ENCODE measurements around the gene MAP3K12. TPM values are rescaled to one million over a fixed set of nuclear protein-coding genes. Genes with fewer than 3 reads are reported as not detected.

The MAP3K12 gene
- polyA plus RNA-seq, 1 donor (not counting 4 experiments of a cell fraction or from before 2014, with no cell fraction given), result 13.4 TPM

DNA sequence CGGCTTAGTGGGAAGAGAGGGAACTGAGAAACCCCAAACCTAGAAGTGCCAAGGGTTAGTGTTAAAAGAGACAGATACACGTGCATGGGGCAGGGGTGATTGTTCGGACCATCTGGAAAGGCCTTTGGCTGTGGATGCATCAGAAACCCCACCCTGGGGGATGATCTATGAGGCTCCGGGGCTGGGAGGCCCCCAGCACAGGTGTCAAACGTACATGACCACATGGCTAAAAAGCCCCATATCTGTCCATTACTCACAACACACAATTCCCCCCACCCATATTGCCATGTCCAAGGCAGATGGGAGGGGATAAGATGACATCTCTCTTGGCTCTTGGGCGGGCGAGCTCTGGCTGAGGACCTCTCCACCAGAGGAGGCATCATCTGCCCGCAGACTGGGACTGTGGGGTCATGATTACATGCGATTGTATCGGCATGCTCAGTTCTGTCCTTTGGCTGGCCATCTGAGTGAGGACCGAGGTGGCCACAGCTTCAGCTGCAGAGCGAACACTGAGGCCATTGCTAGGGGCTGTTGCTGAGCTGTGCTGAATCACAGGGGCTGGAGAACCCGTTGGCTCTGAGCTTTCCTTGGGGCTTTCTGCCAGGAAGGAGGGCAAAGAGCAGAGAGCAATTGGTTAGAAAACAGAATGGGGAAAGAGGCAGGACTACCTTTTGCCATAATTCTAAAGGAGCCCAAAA is 17.6 kb upstream of the MAP3K12 start:
- H2AFZ ChIP-seq (ENCODE audit: control insufficient read depth, low read length), result no peak overlapping the region
- no peak overlapping the region for H3K4me2 ChIP-seq (ENCODE audit: control insufficient read depth, extremely low read depth, insufficient read depth, low read depth, low read length)
- DNase-seq (ENCODE audit: low read depth, low spot score) (no peak), FAIRE-seq (no peak)
- H3K27ac ChIP-seq (ENCODE audit: control insufficient read depth, insufficient read depth, low read length), result no peak overlapping the region
- dilution Hi-C loops (cut with MboI; ENCODE audit: extremely low pct_ligation_motif_present, low sequenced_read_pairs), result no loop called here
- peaks cover 30 to 32% of the 10 kb centered on the region in 2 experiments for H3K36me3 ChIP-seq (ENCODE audit: control insufficient read depth in 2 of 2, extremely low read depth in 1 of 2, insufficient read depth in 2 of 2, low read length in 2 of 2)
- no peaks in the 10 kb centered on the region for H3K9me1 ChIP-seq (ENCODE audit: control insufficient read depth, extremely low read depth, insufficient read depth, low read length)
- no peak overlapping the region for H3K9ac ChIP-seq (ENCODE audit: control insufficient read depth, extremely low read depth, insufficient read depth, low read length)
- H4K20me1 ChIP-seq (ENCODE audit: control insufficient read depth, extremely low read depth, insufficient read depth, low read length), result no peaks in the 10 kb centered on the region
- H3K4me1 ChIP-seq (ENCODE audit: control insufficient read depth, extremely low read depth, insufficient read depth, low read length), result no peaks in the 10 kb centered on the region
- no peaks in the 10 kb centered on the region for H3K27me3 ChIP-seq (ENCODE audit: control insufficient read depth, extremely low read depth, insufficient read depth, low read length)
- H3K79me2 ChIP-seq (ENCODE audit: control insufficient read depth, insufficient read depth, low read length), result no peaks in the 10 kb centered on the region
- TF ChIP-seq CTCF (optimal IDR thresholded peaks at IDR 0.05 in 1 of 3, IDR thresholded peaks at IDR 0.05 in 1 of 3, conservative IDR thresholded peaks at IDR 0.05 in 1 of 3; ENCODE audit: extremely low read depth in 1 of 3, insufficient read depth in 2 of 3, low read length in 3 of 3) (no peak), EZH2 (IDR thresholded peaks at IDR 0.05; ENCODE audit: low read length) (no peak)
- H3K4me3 ChIP-seq (ENCODE audit: control insufficient read depth in 2 of 3, extremely low read depth in 1 of 3, insufficient read depth in 2 of 3, low read depth in 1 of 3, low read length in 3 of 3), result no peak overlapping the region
- no peaks in the 10 kb centered on the region for H3K9me3 ChIP-seq (ENCODE audit: control insufficient read depth, low read depth, low read length)

- Histone ChIP-seq H3K27ac (ENCODE audit: control insufficient read depth, insufficient read depth, low read length) (no peak overlapping the region), H3K4me1 (ENCODE audit: control insufficient read depth, extremely low read depth, insufficient read depth, low read length) (no peaks in the 10 kb centered on the region), H3K79me2 (ENCODE audit: control insufficient read depth, insufficient read depth, low read length) (no peaks in the 10 kb centered on the region), H3K9ac (ENCODE audit: control insufficient read depth, extremely low read depth, insufficient read depth, low read length) (no peak overlapping the region), H3K27me3 (ENCODE audit: control insufficient read depth, extremely low read depth, insufficient read depth, low read length) (no peaks in the 10 kb centered on the region), H3K9me3 (ENCODE audit: control insufficient read depth, low read depth, low read length) (no peaks in the 10 kb centered on the region), H3K9me1 (ENCODE audit: control insufficient read depth, extremely low read depth, insufficient read depth, low read length) (no peaks in the 10 kb centered on the region), H3K36me3 (ENCODE audit: control insufficient read depth in 2 of 2, extremely low read depth in 1 of 2, insufficient read depth in 2 of 2, low read length in 2 of 2) (peaks cover 27 to 31% of the 10 kb centered on the region in 2 experiments), H2AFZ (ENCODE audit: control insufficient read depth, low read length) (no peak overlapping the region), H3K4me2 (ENCODE audit: control insufficient read depth, extremely low read depth, insufficient read depth, low read depth, low read length) (no peak overlapping the region), H4K20me1 (ENCODE audit: control insufficient read depth, extremely low read depth, insufficient read depth, low read length) (no peaks in the 10 kb centered on the region), H3K4me3 (ENCODE audit: control insufficient read depth in 2 of 3, extremely low read depth in 1 of 3, insufficient read depth in 2 of 3, low read depth in 1 of 3, low read length in 3 of 3) (no peak overlapping the region)
- DNase-seq (ENCODE audit: low read depth, low spot score), result no peak
- no peak for TF ChIP-seq EZH2 (IDR thresholded peaks at IDR 0.05; ENCODE audit: low read length)
- no peak for TF ChIP-seq CTCF (optimal IDR thresholded peaks at IDR 0.05 in 1 of 3, IDR thresholded peaks at IDR 0.05 in 1 of 3, conservative IDR thresholded peaks at IDR 0.05 in 1 of 3; ENCODE audit: extremely low read depth in 1 of 3, insufficient read depth in 2 of 3, low read length in 3 of 3)
- dilution Hi-C loops (cut with MboI; ENCODE audit: extremely low pct_ligation_motif_present, low sequenced_read_pairs), result no loop called here
- FAIRE-seq, result no peak
Measured at GRCh38 chr12:53515291-53515680, 16.0 kb upstream of the MAP3K12 start.
